IMR-90 (cell line): Measurements from ENCODE around the gene ANKRD13A. TPM values are rescaled to one million over a fixed set of nuclear protein-coding genes. Genes with fewer than 3 reads are reported as not detected.

Experiments
- ATAC-seq: fragments of 200-7000 bp; cut with Tn5 transposase; 2 replicates; pipeline ENCODE4 v1.9.1; 2020; ENCODE audit warnings: low read depth, mild to moderate bottlenecking, moderate library complexity
- BruUV-seq: library from RNA; stranded (reverse); fragments of 400-500 nt; replicated peaks from 2 replicates; lab custom pipeline; 2021; lab: Mats Ljungman, UMichigan
- CTCF ChIA-PET: fragments of 300-600 bp; formaldehyde crosslinking; extraction: SDS; loops from one replicate; lab custom pipeline; 2021; ENCODE audit warnings: antibody characterized with exemption; lab: Yijun Ruan, JAX
- POLR2A ChIA-PET: fragments of 300-600 bp; sonication (Branson Sonifier 250); formaldehyde crosslinking; loops from one replicate; lab custom pipeline; 2022; ENCODE audit warnings: antibody characterized with exemption; ENCODE audit not compliant: unreplicated experiment; lab: Charles Lee
- DNase-seq: peaks from one replicate; pipeline ENCODE4 v3.0.0; 2013
- H2AFZ ChIP-seq: replicated peaks from 2 replicates; pipeline ENCODE3; 2013; ENCODE audit warnings: low read length, mild to moderate bottlenecking; ENCODE audit not compliant: poor library complexity
- H2AK5ac ChIP-seq: 2 replicates; pipeline ENCODE4 v1.6.1; 2013; ENCODE audit warnings: low read depth, low read length, inconsistent platforms
- H2AK9ac ChIP-seq: replicated peaks from 2 replicates; pipeline ENCODE3; 2013; ENCODE audit warnings: mild to moderate bottlenecking, low read depth, low read length, moderate library complexity; ENCODE audit not compliant: poor library complexity
- H2BK120ac ChIP-seq: 2 replicates; pipeline ENCODE4 v1.6.1; 2013; ENCODE audit warnings: low read depth, low read length, inconsistent platforms
- H2BK15ac ChIP-seq: 3 replicates; pipeline ENCODE4 v1.6.1; 2013; ENCODE audit warnings: low read depth, low read length, inconsistent platforms
- H2BK20ac ChIP-seq: 2 replicates; pipeline ENCODE4 v1.6.1; 2013; ENCODE audit warnings: low read depth, mild to moderate bottlenecking, inconsistent platforms, low read length, moderate library complexity
- H2BK5ac ChIP-seq: 2 replicates; pipeline ENCODE4 v1.6.1; 2013; ENCODE audit warnings: mild to moderate bottlenecking, low read depth, low read length, inconsistent platforms; ENCODE audit not compliant: poor library complexity, severe bottlenecking
- H3K14ac ChIP-seq: replicated peaks from 2 replicates; pipeline ENCODE4 v1.6.1; 2013; ENCODE audit warnings: low read depth, low read length, inconsistent platforms
- H3K18ac ChIP-seq: 2 replicates; pipeline ENCODE4 v1.6.1; 2013; ENCODE audit warnings: low read depth, low read length, control low read depth
- H3K23ac ChIP-seq: 2 replicates; pipeline ENCODE4 v1.6.1; 2013; ENCODE audit warnings: low read depth, low read length, inconsistent platforms
- H3K27ac ChIP-seq: 2 replicates; pipeline ENCODE4 v1.5.1; 2013; ENCODE audit warnings: mild to moderate bottlenecking, control low read depth, low read length; ENCODE audit not compliant: insufficient read depth
- H3K27me3 ChIP-seq: 2 replicates; pipeline ENCODE4 v1.6.1; 2013; ENCODE audit warnings: low read length; ENCODE audit not compliant: control insufficient read depth, insufficient read depth
- H3K36me3 ChIP-seq: 2 replicates; pipeline ENCODE4 v1.6.1; 2013; ENCODE audit warnings: low read length, mixed read lengths; ENCODE audit not compliant: control insufficient read depth, insufficient read depth
- H3K4ac ChIP-seq: 2 replicates; pipeline ENCODE4 v1.6.1; 2013; ENCODE audit warnings: low read depth, low read length, inconsistent platforms
- H3K4me1 ChIP-seq: 2 replicates; pipeline ENCODE4 v1.6.1; 2013; ENCODE audit warnings: low read length, mixed read lengths; ENCODE audit not compliant: control insufficient read depth, insufficient read depth
- H3K4me2 ChIP-seq: 2 replicates; pipeline ENCODE4 v1.6.1; 2013; ENCODE audit warnings: low read depth, mild to moderate bottlenecking, control low read depth, low read length, moderate library complexity
- H3K4me3 ChIP-seq: 2 replicates; pipeline ENCODE4 v1.5.1; 2013; ENCODE audit warnings: low read depth, mild to moderate bottlenecking, control low read depth, low read length, moderate library complexity; ENCODE audit not compliant: insufficient read depth
- H3K56ac ChIP-seq: 2 replicates; pipeline ENCODE4 v1.6.1; 2013; ENCODE audit warnings: low read length, inconsistent platforms; ENCODE audit not compliant: insufficient read depth; ENCODE audit errors: extremely low read depth
- H3K79me1 ChIP-seq, 2 experiments: 2 replicates each; pipeline ENCODE4 v1.6.1; 2013; ENCODE audit warnings: low read length in 2 of 2, inconsistent platforms in 1 of 2, low read depth in 1 of 2
- H3K9ac ChIP-seq: 2 replicates; pipeline ENCODE4 v1.6.1; 2013; ENCODE audit warnings: low read depth, low read length, control low read depth
- H3K9me1 ChIP-seq: 2 replicates; pipeline ENCODE4 v1.6.1; 2013; ENCODE audit warnings: low read length, inconsistent platforms; ENCODE audit not compliant: insufficient read depth
- H3K9me3 ChIP-seq: 2 replicates; pipeline ENCODE4 v1.6.1; 2013; ENCODE audit warnings: low read length; ENCODE audit not compliant: control insufficient read depth, insufficient read depth
- H4K20me1 ChIP-seq: 2 replicates; pipeline ENCODE4 v1.6.1; 2013; ENCODE audit warnings: low read length, inconsistent platforms; ENCODE audit not compliant: insufficient read depth
- H4K5ac ChIP-seq: 2 replicates; pipeline ENCODE4 v1.6.1; 2013; ENCODE audit warnings: mild to moderate bottlenecking, low read depth, low read length, control low read depth
- H4K8ac ChIP-seq, 2 experiments: 2 replicates each; pipeline ENCODE4 v1.6.1; 2013; ENCODE audit warnings: low read depth in 2 of 2, low read length in 2 of 2, control low read depth in 1 of 2, inconsistent platforms in 1 of 2
- H4K91ac ChIP-seq: 2 replicates; pipeline ENCODE4 v1.6.1; 2013; ENCODE audit warnings: low read depth, low read length, inconsistent platforms; ENCODE audit not compliant: insufficient read depth
- BHLHE40 ChIP-seq: fragments of 150-350 bp; IDR thresholded peaks from 2 replicates; pipeline ENCODE4 v1.6.1; 2016; ENCODE audit warnings: mild to moderate bottlenecking, low read depth, low read length
- CEBPB ChIP-seq: IDR thresholded peaks from 2 replicates; pipeline ENCODE4 v1.6.1; 2012; ENCODE audit warnings: low read depth, low read length, improper control_type of control experiment
- CHD1 ChIP-seq: IDR thresholded peaks from 2 replicates; pipeline ENCODE4 v1.6.1; 2012; ENCODE audit warnings: low read depth, low read length, improper control_type of control experiment
- ELK1 ChIP-seq: fragments of 150-350 bp; IDR thresholded peaks from 2 replicates; pipeline ENCODE4 v1.6.1; 2016; ENCODE audit warnings: low read depth, mild to moderate bottlenecking, low read length, moderate library complexity, borderline replicate concordance
- FOS ChIP-seq: fragments of 150-350 bp; IDR thresholded peaks from 2 replicates; pipeline ENCODE4 v1.6.1; 2016; ENCODE audit warnings: low read depth, low read length
- MAZ ChIP-seq: IDR thresholded peaks from 2 replicates; pipeline ENCODE4 v1.6.1; 2012; ENCODE audit warnings: low read depth, mild to moderate bottlenecking, low read length, improper control_type of control experiment, moderate library complexity, borderline replicate concordance
- MXI1 ChIP-seq: IDR thresholded peaks from 2 replicates; pipeline ENCODE4 v1.6.1; 2012; ENCODE audit warnings: low read depth, mild to moderate bottlenecking, low read length, moderate library complexity, borderline replicate concordance
- NFE2L2 ChIP-seq: fragments of 150-350 bp; IDR thresholded peaks from 2 replicates; pipeline ENCODE4 v1.6.1; 2016; ENCODE audit warnings: low read depth, mild to moderate bottlenecking, low read length
- POLR2A ChIP-seq: IDR thresholded peaks from 2 replicates; pipeline ENCODE4 v1.6.1; 2012; ENCODE audit warnings: mild to moderate bottlenecking, low read depth, low read length
- RAD21 ChIP-seq: IDR thresholded peaks from 2 replicates; pipeline ENCODE4 v1.6.1; 2012; ENCODE audit warnings: low read length, improper control_type of control experiment
- RCOR1 ChIP-seq: IDR thresholded peaks from 2 replicates; pipeline ENCODE4 v1.6.1; 2012; ENCODE audit warnings: mild to moderate bottlenecking, low read length, improper control_type of control experiment; ENCODE audit not compliant: insufficient replicate concordance
- RFX5 ChIP-seq: IDR thresholded peaks from 2 replicates; pipeline ENCODE4 v1.8.0; 2012; ENCODE audit warnings: low read depth, mild to moderate bottlenecking, low read length, moderate library complexity
- SMC3 ChIP-seq: fragments of 150-350 bp; IDR thresholded peaks from 2 replicates; pipeline ENCODE4 v1.6.1; 2016; ENCODE audit warnings: low read depth, mild to moderate bottlenecking, antibody characterized with exemption, low read length, moderate library complexity
- USF2 ChIP-seq: fragments of 150-350 bp; IDR thresholded peaks from 2 replicates; pipeline ENCODE4 v1.6.1; 2017; ENCODE audit warnings: mild to moderate bottlenecking, antibody characterized with exemption, low read length, low read depth
- WGBS, 2 experiments: methylation state at CpG; one replicate each; pipeline versions ENCODE4 v1.1.5 to v1.1.7; 2013; ENCODE audit warnings: missing lambda C conversion rate in 2 of 2; ENCODE audit not compliant: insufficient read length in 1 of 2; ENCODE audit errors: extremely low coverage in 2 of 2; 5-methylcytosine and 5-hydroxymethylcytosine counted together
- dilution Hi-C: fragments of 300-500 bp; cut with HindIII; formaldehyde crosslinking; loops from one replicate; pipeline ENCODE4 v1.14.3; 2018; ENCODE audit warnings: low sequenced_read_pairs; ENCODE audit not compliant: unreplicated experiment
- in situ Hi-C: fragments of 300-500 bp; cut with MboI; formaldehyde crosslinking; loops from 3 replicates; pipeline ENCODE4 v1.14.3; 2019; ENCODE audit warnings: low sequenced_read_pairs, inconsistent platforms, mixed read lengths
- intact Hi-C: fragments of 100-400 bp; cut with micrococcal nuclease; formaldehyde crosslinking; loops from 2 replicates; pipeline ENCODE4 v1.10.0; 2022
- polyA plus RNA-seq, 3 experiments: library from polyadenylated mRNA; depleted of rRNA; stranded (reverse); fragments of >200 nt; gene quantifications; 2 replicates each; pipeline ENCODE4 v1.2.3, GENCODE V29; 2012; ENCODE audit warnings: low replicate concordance in 1 of 3
- total RNA-seq: library from RNA; depleted of rRNA; stranded (reverse); fragments of >200 nt; gene quantifications from 2 replicates; pipeline ENCODE4 v1.2.3, GENCODE V29; 2012
- TF ChIP-seq, protein P1 (sequence below): conservative IDR thresholded peaks from 2 replicates; pipeline ENCODE4 v1.5.1; 2012; ENCODE audit warnings: mild to moderate bottlenecking, low read depth, low read length, improper control_type of control experiment

ANKRD13A gene
- total and polyA plus RNA-seq, 2 of the 4 experiments (the other 2 are of a cell fraction): 299 to 449 TPM

GRCh38 chr12:110047297-110047940, 48.2 kb downstream of the ANKRD13A start:
- Histone ChIP-seq H2BK5ac (no peak overlapping the region), H2BK20ac (no peak overlapping the region), H2AK5ac (peak overlapping the region; percentile 11; the same call in 1 of the 2 replicates), H4K91ac (no peak overlapping the region), H3K4ac (peak overlapping the region; percentile 11; the same call in 1 of the 2 replicates), H3K36me3 (peaks cover 2% of the 10 kb centered on the region), H3K79me1 (peaks cover 16 to 37% of the 10 kb centered on the region in 2 experiments), H3K9me3 (no peaks in the 10 kb centered on the region), H3K9ac (peak overlapping the region; percentile 49), H2AK9ac (peak overlapping the region; percentile 59), H3K27ac (peak overlapping the region; percentile 66), H3K4me1 (peaks cover 10% of the 10 kb centered on the region), H4K5ac (peak overlapping the region; percentile 11; the same call in 1 of the 2 replicates), H3K56ac (no peak overlapping the region), H3K18ac (no peak overlapping the region), H3K4me3 (peak overlapping the region; percentile 73), H3K9me1 (peaks cover 12% of the 10 kb centered on the region), H3K14ac (peak overlapping the region; percentile 12; the same call in 1 of the 2 replicates), H2BK15ac (no peak overlapping the region; the same call in 2 of the 3 replicates), H4K20me1 (peaks cover 6% of the 10 kb centered on the region; the same call in 1 of the 2 replicates), H4K8ac (peak overlapping the region in 1 of 2 experiments; percentile 35; a peak in 1 of 4 replicates), H3K27me3 (no peaks in the 10 kb centered on the region), H2BK120ac (no peak overlapping the region), H3K4me2 (peak overlapping the region; percentile 100), H2AFZ (no peak overlapping the region), H3K23ac (peak overlapping the region; percentile 41; the same call in 1 of the 2 replicates)
- CTCF ChIA-PET: no interaction called here
- no TSS peak for BruUV-seq
- in situ Hi-C loops: no loop called here
- ATAC-seq (no peak), DNase-seq (no peak)
- 20% methylated on average over 1 of the region's 14 CpGs; no CpG with 5 or more reads in 1 of the 2 experiments for WGBS, 2 experiments
- POLR2A ChIA-PET: no interaction called here
- dilution Hi-C loops: no loop called here
- intact Hi-C loops: loop anchor here (5.0 kb wide), 1 partner anchor 385 kb away; no protein-coding TSS in a partner anchor
- TF ChIP-seq SMC3: no peak
- TF ChIP-seq POLR2A: no peak
- no peak for TF ChIP-seq CEBPB
- TF ChIP-seq USF2: no peak
- no peak for TF ChIP-seq BHLHE40
- no peak for TF ChIP-seq FOS
- no peak for TF ChIP-seq ELK1
- TF ChIP-seq RFX5: no peak
- TF ChIP-seq, protein P1, sequence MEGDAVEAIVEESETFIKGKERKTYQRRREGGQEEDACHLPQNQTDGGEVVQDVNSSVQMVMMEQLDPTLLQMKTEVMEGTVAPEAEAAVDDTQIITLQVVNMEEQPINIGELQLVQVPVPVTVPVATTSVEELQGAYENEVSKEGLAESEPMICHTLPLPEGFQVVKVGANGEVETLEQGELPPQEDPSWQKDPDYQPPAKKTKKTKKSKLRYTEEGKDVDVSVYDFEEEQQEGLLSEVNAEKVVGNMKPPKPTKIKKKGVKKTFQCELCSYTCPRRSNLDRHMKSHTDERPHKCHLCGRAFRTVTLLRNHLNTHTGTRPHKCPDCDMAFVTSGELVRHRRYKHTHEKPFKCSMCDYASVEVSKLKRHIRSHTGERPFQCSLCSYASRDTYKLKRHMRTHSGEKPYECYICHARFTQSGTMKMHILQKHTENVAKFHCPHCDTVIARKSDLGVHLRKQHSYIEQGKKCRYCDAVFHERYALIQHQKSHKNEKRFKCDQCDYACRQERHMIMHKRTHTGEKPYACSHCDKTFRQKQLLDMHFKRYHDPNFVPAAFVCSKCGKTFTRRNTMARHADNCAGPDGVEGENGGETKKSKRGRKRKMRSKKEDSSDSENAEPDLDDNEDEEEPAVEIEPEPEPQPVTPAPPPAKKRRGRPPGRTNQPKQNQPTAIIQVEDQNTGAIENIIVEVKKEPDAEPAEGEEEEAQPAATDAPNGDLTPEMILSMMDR: no peak
- no peak for TF ChIP-seq MAZ
- no peak for TF ChIP-seq RAD21
- TF ChIP-seq CHD1: no peak
- TF ChIP-seq RCOR1: no peak
- TF ChIP-seq MXI1: no peak
- TF ChIP-seq NFE2L2: no peak
